Measurements from ENCODE around the gene CRACDL.
"Not testable (repeated sequence)": the region's sequence is repeated elsewhere in the genome, so short reads cannot be mapped to it uniquely, and the experiment has no call there.

Gene CRACDL

DNA sequence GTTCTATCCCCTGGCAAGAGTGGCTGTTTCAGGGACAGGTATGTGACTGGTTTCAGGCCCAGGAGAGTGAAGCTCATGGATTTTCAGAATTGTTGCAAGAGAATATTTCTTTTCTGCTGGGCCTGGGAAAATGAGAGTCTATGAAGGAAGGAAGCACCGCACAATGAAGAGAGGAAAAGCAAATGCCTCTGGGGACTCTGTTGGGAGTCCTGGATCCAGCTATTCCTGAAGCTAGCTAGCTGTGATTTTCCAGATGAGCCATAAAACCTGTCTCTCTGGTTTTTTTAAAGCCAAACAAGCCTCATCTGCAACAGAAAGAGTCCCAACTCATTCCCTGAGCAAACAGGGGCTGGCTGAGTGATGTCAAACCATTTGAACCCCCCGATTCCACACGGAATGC lies 53.7 kb downstream of the CRACDL start:
- DNase-seq = no peak

DNA sequence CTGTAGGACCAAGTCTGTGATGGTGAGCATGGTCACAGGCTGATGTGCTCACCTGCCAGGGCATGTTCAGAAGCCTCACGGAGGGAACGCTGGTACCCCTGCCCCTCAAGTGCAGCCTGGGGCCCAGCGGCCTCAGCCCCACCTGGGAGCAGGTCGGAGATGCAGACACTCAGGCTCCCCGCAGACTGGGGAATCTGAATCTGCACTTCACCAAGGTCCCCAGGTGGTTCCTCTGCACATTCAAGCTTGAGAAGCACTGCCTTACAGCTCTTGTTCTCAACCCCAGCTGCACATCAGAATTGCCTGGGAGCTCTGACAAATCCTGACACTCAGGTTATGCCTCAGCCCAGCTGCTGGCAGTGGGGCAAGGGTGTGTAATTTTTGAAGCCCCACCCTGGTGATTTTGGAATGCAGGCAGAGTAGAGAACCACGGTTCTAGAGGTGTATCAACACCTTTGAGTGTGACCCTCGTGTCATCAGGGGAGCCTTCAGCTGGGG lies 54.8 kb downstream of the CRACDL start:
- DNase-seq = no peak

DNA sequence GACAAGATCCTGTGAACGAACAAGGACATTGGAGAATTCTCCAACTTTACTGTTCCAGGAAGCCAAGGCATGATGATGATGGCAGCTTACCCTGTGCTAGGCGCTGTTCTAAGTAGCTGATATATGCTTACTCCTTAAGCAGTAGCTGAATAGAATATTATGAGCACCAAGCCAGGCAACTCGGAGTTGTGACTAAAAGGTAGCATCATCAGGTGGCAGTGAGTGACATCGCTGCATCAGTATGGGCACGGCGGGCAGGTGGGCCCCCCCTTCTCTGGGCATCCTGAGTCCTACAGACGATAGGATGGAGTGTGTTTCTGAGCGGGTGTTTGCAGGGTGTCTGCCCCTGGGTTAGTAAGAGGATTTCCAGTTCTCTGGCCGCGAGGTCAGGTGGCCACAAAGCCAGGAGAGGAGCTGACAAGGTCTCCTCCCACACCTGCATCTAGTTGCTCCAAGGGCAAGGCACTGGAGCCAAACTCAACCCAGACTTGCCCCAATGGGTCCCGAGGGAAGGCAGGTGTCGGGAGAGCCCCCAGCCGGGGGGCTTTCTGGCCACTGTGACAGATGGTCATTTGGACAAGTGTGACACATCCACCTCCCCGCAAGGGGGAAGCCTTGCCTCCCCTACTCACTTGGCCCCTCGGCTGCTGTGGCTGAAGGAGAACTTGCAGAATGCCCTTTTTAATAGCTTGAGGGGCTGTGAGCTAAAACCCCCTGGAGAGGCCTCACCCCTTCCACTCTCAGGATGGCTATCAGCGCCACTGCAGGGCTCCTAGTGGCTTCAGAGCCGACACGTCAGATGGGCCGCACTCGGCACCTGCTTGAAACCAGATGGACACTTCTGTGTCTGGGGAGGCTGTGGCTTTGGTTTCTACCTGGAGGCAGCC lies 55.5 kb downstream of the CRACDL start:
- no peak for DNase-seq

DNA sequence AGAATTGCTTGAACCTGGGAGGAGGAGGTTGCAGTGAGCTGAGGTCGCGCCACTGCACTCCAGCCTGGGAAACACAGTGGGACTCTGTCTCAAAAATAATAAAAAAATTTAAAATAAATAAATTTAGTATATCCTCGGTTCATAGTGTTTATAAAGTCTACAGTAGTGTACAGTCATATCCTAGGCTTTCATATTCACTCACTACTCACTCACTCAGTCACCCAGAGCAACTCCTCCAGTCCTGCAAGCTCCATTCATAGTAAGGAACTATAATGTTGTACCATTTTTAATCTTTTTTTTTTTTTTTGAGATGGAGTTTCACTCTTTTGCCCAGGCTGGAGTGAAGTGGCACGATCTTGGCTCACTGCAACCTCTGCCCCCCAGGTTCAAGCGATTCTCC lies 58.4 kb downstream of the CRACDL start:
- DNase-seq = not testable (repeated sequence)

DNA sequence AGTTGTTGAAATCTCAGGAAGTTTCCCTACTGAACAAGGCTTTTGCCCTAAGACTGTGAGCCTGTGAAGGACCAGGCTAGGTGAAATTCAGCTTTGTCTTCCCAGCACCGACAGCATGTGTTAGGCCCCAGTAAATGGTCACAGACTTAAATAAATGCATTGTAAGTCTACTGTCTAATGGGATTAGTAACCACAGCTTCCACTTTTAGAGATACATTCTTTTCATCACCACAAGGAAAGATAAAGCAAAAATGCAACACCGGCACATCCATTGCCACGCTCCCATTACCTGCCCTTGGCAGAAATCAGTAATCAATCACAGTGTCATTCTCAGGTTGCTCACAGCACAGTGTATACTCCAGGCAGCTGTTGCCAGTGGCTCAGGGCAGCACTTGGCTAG lies 59.3 kb downstream of the CRACDL start:
- DNase-seq = no peak

DNA sequence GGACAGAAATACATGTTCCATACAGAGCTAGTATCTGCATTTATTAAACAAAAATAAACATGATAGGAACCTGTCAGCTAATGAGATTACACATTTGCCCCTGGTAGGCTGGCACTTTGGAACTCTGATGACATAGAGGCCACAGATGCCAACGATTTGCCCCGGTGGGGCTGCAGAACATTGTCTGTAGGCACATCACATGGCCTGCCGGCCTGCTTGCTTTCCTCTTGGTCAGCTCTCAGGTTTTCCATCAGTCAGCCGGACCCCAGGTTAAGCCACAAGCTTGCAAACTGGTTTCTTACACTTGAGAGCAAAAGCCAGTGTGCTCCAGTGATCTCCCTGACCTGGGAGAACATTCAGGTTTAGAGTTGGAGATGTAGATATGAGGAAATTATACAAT lies 60.3 kb downstream of the CRACDL start:
- DNase-seq = no peak

DNA sequence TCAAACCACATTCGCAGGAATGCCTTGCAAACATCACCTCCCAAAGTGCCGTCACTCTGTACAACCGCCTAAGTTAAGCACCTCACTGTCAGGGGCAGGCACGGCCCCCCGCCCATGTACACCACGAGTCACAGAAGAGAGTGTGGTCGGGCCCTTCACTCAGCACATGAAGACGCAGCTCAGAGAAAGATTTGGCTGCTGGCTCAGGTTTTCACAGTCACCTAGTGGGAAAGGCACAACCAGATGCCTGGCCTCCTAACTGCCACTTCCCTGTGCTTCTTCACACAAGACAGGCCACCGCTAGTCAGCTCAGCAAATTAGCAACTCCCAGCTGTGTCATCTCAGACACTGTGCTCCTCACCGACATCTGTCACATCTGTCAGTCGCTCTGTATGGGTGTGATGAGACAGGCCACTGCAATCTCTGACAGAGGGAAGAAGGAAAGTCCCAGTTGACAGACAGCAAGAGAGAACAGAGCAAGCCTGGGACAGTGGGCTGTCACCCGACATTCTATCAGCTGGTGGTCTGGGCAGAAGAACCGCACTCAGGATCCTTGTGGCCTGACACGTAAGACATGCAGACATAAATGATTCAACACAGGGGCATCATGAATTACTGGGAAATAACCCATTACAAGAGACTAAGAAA lies 60.8 kb downstream of the CRACDL start:
- DNase-seq = peak; percentile 4

DNA sequence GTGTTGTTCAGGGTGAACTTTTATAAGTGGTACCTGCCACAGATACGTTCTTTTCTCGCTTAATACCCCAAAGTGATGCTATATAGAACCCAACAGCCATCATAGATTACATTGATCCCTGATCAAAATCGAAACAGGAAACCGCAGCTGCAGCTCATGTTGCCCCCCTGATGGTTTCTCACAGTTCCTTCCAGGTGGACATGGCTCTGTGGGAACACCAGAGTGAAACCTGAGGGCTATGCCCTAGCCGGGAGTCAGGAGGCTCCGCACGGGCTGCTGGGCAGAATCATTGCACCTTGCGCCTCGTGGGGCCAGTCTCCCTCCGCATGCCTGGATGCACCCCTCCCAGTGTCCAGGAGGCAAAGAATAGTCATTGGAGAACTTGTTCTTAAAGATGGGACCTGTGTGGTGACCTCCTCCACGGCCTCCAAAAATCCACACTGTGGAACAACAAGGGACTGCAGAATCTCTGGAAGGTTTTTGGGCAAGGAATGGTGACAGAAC lies 61.8 kb downstream of the CRACDL start:
- no peak for DNase-seq

DNA sequence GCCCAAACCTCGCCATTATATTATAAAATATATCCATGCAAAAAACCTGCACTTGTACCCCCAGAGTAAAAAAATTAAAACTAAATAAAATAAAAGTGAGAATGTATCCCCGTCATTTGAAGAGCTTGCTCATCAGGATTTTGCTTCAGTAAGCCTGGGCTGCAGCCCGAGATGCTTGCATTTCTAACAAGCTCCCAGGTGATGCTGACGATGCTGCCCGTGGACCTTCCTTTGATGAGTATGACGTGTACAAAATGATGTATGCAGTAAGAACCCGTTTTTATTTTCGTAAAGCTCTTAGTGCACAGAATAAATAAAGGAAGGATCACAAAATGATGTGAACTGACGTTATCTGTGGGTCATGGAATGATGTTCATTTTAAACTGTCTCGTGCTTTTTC lies 63.5 kb downstream of the CRACDL start:
- no peak for DNase-seq

DNA sequence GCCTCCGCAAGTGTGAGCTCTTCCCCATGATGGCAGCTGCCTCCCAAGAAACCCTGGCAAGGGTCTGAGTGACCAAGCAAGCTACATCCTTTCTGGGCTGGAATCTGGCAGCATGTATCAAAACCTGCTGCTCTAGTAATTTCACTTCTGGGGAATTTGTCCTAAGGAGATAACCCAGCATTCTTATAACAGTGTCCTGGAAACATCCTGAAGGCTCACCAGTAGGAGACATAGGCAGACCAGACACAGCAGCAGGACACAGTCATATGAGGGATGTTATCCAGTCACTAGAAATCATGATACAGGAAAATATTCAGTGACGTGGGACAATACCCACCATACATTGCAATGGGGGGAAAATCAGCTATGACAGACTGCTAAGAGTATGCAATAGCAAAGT lies 64.5 kb downstream of the CRACDL start:
- no peak for DNase-seq

DNA sequence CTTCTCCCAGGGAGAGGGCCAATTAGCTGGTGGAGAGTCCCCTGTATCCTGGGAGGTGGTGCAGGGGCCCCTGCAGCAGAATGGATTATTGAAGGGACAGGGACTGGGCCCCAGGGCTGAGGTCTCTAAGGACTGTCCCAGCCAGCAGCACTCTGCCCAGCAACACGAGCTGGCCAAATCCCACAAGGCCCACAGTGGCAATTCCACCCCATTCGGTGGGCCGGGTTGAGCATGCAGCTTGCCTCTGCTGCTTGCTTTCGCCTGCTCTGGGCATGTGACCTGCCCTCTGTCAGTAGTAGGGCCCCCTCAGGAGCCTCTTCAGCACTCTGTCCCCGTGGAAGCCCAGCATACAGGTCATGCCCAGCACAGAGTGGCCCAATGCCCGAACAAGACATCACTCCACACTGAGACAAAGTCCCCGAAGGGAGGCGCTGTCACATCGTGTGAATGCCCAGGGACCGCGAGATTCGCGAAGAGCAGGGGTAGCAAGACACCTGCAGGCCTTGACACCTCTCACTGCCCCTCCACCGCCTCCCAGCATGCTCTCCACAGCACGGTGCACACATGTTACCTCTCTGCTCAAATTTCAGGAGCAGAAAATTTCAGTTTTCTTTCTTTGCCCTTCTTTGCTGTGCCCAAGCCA lies 65.4 kb downstream of the CRACDL start:
- DNase-seq = no peak

DNA sequence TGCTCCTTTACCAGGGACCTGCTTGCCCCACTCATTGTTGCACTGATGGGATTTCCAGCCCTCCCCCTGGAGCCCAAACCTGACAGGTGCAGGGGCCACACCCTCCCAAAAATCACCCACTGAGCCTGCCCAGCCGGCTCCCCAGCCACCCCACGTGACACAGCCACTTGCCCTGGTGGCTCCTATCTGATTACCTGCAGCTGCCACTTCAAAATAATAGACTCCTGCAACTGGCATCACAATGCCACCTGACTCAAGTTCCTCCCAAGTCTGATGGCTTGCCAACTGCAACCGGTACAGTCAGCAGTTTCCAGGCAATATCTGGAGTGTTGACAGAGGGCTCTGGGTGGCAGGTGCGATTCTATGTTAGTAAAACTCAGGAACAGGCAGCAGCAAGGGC lies 66.2 kb downstream of the CRACDL start:
- DNase-seq = peak; percentile 11

DNA sequence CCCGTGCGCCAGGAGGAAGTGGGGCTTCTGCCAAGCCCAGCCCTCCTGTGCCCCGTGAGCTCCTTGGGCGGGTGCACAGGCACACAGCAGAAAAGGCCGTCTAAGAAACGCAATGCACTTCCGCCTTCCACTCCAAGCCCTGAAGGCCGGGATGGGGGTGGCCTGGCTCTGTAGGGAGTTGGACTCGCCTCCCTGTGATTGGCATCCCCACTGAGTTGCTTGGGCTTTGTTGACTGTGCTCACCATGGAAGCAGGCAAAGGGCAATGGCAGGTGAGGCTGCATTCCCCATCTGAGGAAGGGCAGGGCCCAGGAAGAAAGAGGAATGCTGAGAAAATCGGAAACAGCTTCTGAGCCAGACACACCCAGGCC lies 66.8 kb downstream of the CRACDL start:
- no peak for DNase-seq

DNA sequence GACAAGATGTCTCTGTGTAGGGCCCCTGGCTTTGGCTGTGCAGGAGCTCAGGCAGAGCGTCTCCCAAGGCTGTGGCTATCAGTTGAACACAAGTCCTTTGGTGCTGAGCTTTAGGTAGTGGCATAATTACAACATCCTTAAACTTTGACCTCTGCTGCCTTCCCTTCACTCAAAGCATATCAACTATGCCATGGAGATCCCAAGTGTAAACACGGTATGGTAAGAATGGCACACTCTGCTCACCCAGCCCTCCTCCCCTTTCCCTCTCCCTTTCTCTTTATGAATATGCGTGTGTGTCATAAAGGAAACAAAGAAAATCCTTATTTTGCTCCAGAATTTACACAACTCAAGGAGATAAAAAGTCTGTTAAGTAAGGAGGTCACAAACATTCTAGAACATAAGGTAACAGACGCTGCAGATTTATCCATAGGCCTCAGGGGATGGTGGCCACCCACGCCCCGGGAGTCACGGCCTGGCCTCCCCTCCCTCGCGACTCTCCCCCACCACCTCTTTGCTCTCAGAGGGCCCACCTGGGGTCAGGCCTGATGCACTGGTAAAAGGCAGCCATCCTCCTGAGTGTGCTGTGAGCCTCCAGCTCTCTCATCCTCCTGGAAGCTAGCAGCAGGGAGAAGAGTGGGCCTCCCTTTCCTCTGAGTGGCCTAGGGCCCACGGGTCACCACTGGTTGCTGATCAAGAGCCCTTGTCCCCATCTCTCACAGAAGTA lies 67.3 kb downstream of the CRACDL start:
- DNase-seq = no peak

DNA sequence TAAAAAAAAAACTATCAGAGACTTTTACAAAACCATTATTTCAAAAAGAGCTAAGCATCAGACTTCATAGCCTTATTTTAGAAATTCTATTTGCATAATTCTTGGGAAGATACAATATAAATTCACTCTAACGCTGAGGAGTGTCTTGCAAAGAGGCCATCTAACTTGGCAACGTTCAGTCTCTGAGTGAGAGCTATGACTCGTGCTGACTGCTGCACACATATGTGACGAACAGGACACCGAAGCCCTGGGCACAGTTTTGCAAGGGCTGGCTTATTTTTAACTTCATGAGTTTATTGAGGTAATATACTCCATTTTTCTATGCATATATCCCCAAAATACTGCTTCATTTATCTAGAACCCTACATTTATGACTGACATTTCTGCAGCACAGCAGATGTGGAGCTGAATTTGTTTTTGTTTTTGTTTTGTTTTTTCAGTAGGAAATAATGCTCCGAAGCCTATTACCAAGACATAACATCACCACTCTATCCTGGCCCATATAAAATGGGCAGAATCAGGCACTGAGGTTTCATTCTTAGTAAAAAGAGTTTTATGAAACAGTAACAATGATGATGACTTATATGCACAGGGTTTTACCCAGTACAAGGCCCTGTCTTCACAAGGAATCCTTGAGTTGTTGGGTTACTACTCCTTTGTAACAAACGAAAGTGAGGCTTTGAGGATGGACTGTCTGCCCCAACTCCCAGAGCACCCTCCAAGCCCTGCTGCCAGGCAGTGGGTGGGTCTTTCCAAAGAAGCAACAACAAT lies 68.3 kb downstream of the CRACDL start:
- DNase-seq = no peak

DNA sequence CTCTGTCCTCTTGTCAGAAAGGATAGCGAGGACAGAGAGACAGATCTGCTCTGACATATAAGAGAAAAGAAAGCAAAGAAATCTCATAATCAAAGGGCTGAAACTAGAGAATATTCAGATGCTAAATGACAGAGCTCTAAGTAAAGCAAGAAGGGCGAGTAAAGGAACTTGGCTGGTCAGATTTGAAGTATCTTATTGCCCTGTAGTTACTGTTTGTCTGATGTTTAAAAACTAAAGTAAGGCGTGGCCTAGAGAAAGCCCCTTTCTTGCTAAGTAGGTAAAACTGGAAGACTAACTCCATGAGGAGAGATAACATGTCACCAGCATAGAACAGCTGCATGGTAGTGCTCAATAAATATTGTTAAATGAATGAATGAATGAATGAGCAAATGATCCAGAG lies 70.0 kb downstream of the CRACDL start:
- DNase-seq = no peak

DNA sequence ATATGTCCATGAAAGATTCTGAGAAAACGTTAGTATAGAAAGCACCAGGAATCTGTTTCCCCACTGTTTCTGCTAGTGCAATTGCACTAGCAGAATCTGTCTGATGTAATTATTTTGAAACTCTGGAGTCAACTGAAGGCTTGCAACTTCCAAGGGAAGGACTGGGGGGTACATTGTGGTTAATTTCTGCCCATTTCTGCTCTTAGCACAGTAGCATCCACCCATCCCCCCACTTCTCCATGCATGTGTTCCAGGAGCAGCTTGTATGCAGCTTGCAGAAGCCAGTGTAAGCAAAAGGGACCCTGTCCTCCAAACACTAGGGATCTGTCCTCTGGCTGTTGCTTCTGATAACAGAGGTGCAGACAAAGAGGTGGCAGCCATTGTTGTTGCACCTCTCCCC lies 74.4 kb downstream of the CRACDL start:
- no peak for DNase-seq

DNA sequence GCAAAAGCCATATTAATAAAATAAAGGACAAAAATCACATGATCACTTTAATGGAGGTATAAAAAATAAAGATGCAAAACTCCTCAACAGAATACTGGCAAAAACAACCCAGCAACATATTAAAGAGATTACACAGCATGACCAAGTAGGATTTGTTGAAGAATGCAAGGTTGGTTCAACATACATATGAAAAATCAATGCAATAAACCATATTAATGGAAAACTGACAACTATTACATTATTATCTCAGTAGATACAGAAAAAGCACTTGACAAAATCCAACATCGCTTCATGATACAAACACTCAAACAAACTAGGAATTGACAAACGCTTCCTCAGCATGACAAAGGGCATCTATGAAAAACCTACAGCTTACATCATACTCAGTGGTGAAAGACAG lies 76.7 kb downstream of the CRACDL start:
- DNase-seq = no peak

DNA sequence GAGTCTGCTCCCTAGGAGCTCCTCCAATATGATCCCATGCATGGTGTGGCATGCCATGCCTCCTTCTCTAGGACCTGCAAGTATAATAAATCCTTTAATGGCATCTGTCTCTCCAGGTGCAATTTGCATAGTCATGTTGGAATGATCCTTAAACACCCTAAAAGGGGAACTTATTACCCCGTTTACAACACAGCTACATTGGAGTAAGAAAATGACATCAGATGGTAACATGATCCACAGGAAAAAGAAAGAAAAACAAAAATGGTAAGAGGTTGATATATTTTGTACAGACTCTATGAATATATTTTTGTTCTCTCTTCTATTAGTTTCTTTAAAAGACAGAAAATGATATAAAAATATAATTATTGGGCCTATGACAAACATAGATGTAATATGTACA lies 79.0 kb downstream of the CRACDL start:
- no peak for DNase-seq

DNA sequence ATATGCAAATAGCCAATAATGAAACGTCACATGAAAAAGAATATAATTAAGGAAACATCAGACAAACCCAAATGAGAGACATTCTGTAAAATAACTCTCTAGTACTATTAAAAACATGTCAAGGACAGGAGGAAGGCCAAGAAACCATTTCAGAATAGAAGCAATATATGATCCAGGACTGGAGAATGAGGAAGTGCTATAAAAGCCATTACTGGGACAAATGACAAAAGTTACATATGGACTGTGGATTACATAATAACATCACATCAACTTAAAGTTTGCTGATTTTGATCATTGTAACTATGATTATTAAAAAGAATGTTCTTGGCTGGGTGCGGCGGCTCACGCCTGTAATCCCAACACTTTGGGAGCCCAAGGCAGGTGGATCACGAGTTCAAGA lies 81.3 kb downstream of the CRACDL start:
- DNase-seq = no peak

DNA sequence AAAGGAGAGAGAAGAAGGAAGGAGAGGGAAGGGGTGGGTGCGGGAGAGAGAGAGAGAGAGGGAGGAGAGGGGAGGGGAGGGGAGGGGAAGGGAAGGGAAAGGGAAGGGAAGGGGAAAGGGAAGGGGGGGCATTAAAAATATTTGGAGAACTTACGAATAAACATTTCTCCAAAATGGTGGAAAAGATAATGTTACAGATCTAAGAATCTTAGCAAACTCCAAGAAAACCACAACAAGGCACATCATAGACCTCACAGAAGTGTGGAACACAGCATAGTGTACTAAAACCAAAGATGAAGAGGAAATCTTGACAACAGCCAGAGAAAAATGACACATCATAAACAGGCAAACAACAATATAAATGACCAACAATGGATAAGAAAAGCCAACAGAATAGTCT lies 83.1 kb downstream of the CRACDL start:
- DNase-seq = no peak

DNA sequence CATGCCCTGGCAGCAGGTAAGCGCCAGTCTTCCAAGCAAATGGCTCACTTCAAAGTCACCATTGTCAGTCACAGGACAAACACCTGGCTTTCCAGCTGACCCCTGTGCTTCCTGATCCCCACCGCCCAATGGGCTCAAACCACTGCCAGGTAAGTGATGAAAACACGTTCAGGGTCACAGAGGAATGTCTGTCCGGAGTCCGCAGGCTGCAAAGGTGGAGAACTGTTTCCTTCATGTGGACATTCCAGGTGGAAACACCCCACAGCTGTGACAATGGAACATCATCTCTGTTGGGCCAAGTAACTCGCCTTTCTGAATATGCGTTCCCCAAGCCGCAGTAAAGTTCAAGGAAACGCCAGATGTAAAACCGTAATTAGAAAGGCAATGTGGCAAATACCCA lies 86.0 kb downstream of the CRACDL start:
- DNase-seq = no peak

Data from CD4-positive, alpha-beta T cell treated with Interleukin-21 for 1 hour (primary cell).